PC-9 (cell line): ENCODE results near the gene STK24. TPM values are rescaled to one million over a fixed set of nuclear protein-coding genes. Genes with fewer than 3 reads are reported as not detected.

ENCODE experiments used
- BruUV-seq: library from RNA; stranded (reverse); fragments of 400-500 nt; replicated peaks from 2 replicates; lab custom pipeline; 2021; lab: Mats Ljungman, UMichigan
- CTCF ChIA-PET: fragments of 300-600 bp; sonication (Branson Sonifier 250); formaldehyde crosslinking; loops from one replicate; lab custom pipeline; 2022; ENCODE audit warnings: antibody characterized with exemption; lab: Charles Lee
- POLR2A ChIA-PET: fragments of 300-600 bp; sonication (Branson Sonifier 250); formaldehyde crosslinking; loops from one replicate; lab custom pipeline; 2022; ENCODE audit warnings: antibody characterized with exemption; ENCODE audit not compliant: unreplicated experiment; lab: Charles Lee
- DNase-seq, 2 experiments: peaks; one replicate each; pipeline versions ENCODE4 v3.0.0 to v3.0.0-alpha.2; 2015 to 2022; ENCODE audit warnings: mixed read lengths in 1 of 2
- H2AFZ ChIP-seq: fragments of 200-600 bp; sonication (generic); 2 replicates; pipeline ENCODE4 v1.8.1; 2017; ENCODE audit warnings: antibody characterized with exemption
- H3F3A ChIP-seq: fragments of 200-600 bp; sonication (generic); 2 replicates; pipeline ENCODE4 v1.8.1; 2017; ENCODE audit warnings: antibody characterized with exemption, mild to moderate bottlenecking, low read depth; ENCODE audit not compliant: insufficient read depth
- H3K27ac ChIP-seq: fragments of 200-600 bp; sonication (generic); 2 replicates; pipeline ENCODE4 v1.6.1; 2016; ENCODE audit warnings: mixed run types
- H3K27me3 ChIP-seq: fragments of 200-600 bp; sonication (generic); 2 replicates; pipeline ENCODE4 v1.6.1; 2016; ENCODE audit warnings: low read depth, mixed run types; ENCODE audit not compliant: insufficient read depth
- H3K36me3 ChIP-seq: fragments of 200-600 bp; sonication (generic); 2 replicates; pipeline ENCODE4 v1.6.1; 2016; ENCODE audit warnings: low read depth, mixed run types
- H3K4me1 ChIP-seq: fragments of 200-600 bp; sonication (generic); replicated peaks from 2 replicates; pipeline ENCODE4 v1.6.1; 2016; ENCODE audit warnings: mixed run types; ENCODE audit not compliant: insufficient read depth
- H3K4me2 ChIP-seq: fragments of 200-600 bp; sonication (generic); 2 replicates; pipeline ENCODE4 v1.6.1; 2017; ENCODE audit warnings: mixed run types
- H3K4me3 ChIP-seq: fragments of 200-600 bp; sonication (generic); 2 replicates; pipeline ENCODE4 v1.6.1; 2016; ENCODE audit warnings: mixed run types
- H3K79me2 ChIP-seq: fragments of 200-600 bp; sonication (generic); 2 replicates; pipeline ENCODE4 v1.6.1; 2017; ENCODE audit warnings: low read depth, mixed run types
- H3K9me2 ChIP-seq: fragments of 200-600 bp; sonication (generic); 2 replicates; pipeline ENCODE4 v1.8.1; 2017; ENCODE audit warnings: mild to moderate bottlenecking; ENCODE audit not compliant: insufficient read depth
- H3K9me3 ChIP-seq: fragments of 200-600 bp; sonication (generic); 2 replicates; pipeline ENCODE4 v1.8.1; 2016; ENCODE audit warnings: low read depth; ENCODE audit not compliant: insufficient read depth
- H4K20me1 ChIP-seq: fragments of 200-600 bp; sonication (generic); 2 replicates; pipeline ENCODE4 v1.8.1; 2017; ENCODE audit not compliant: insufficient read depth
- CTCF ChIP-seq: fragments of 200-600 bp; sonication (generic); conservative IDR thresholded peaks from 2 replicates; pipeline ENCODE4 v1.6.1; 2017; ENCODE audit warnings: mixed run types, antibody characterized with exemption, mild to moderate bottlenecking, moderate library complexity
- EZH2 ChIP-seq: fragments of 200-600 bp; sonication (generic); IDR thresholded peaks from 2 replicates; pipeline ENCODE4 v1.8.0; 2017; ENCODE audit warnings: antibody characterized with exemption, low read depth
- intact Hi-C: fragments of 100-400 bp; cut with micrococcal nuclease; formaldehyde crosslinking; loops from one replicate; pipeline ENCODE4 v1.10.0; 2022; ENCODE audit not compliant: unreplicated experiment
- total RNA-seq: library from RNA; stranded (reverse); gene quantifications from 2 replicates; pipeline ENCODE4 v1.2.3, GENCODE V29; 2021

Gene STK24
- total RNA-seq, 1 experiment from 2014 or later, result 134 TPM

- BruUV-seq, result no TSS peak
- Histone ChIP-seq H3K79me2 (no peaks in the 10 kb centered on the region), H3K9me3 (no peaks in the 10 kb centered on the region), H3K4me2 (no peak overlapping the region), H3K4me1 (no peaks in the 10 kb centered on the region), H4K20me1 (no peaks in the 10 kb centered on the region), H3K27ac (no peak overlapping the region), H2AFZ (no peak overlapping the region), H3K4me3 (no peak overlapping the region), H3K36me3 (no peaks in the 10 kb centered on the region), H3F3A (peaks cover 7% of the 10 kb centered on the region; the same call in 1 of the 2 replicates), H3K27me3 (no peaks in the 10 kb centered on the region), H3K9me2 (no peaks in the 10 kb centered on the region)
- ChIA-PET POLR2A (no interaction called here), CTCF (no interaction called here)
- intact Hi-C loops, result no loop called here
- DNase-seq, result no peak
- no peak for TF ChIP-seq CTCF
- TF ChIP-seq EZH2, result no peak
These were observed 180.7 kb downstream of the STK24 start for GRCh38 chr13:98396071-98396710.

Other genes starting within 250 kb of the STK24 start
- gene SLC15A1, start 175.6 kb upstream of the STK24 start, total RNA-seq, result 0.55 and 0.65 TPM in 2 replicates